Smooth muscle cell (in vitro differentiated cells): Measurements from ENCODE around the gene ATRNL1. TPM values are rescaled to one million over a fixed set of nuclear protein-coding genes. Genes with fewer than 3 reads are reported as not detected.

Source experiments
- DNase-seq: peaks from one replicate; lab custom pipeline; 2025; ENCODE audit not compliant: unreplicated experiment; lab: John Stamatoyannopoulos, UW
- H2AFZ ChIP-seq: fragments of 200-600 bp; sonication (generic); 2 replicates; pipeline ENCODE4 v1.6.0; 2016; ENCODE audit warnings: antibody characterized with exemption, low read depth, mild to moderate bottlenecking
- H3F3A ChIP-seq: fragments of 200-600 bp; sonication (generic); 2 replicates; pipeline ENCODE4 v1.6.0; 2017; ENCODE audit warnings: antibody characterized with exemption, low read depth
- H3K27ac ChIP-seq: fragments of 200-600 bp; sonication (generic); 2 replicates; pipeline ENCODE4 v1.5.1; 2016; ENCODE audit warnings: low read depth, mild to moderate bottlenecking
- H3K27me3 ChIP-seq: fragments of 200-600 bp; sonication (generic); 2 replicates; pipeline ENCODE4 v1.6.1; 2016; ENCODE audit warnings: low read depth, mild to moderate bottlenecking
- H3K36me3 ChIP-seq: fragments of 200-600 bp; sonication (generic); 2 replicates; pipeline ENCODE4 v1.5.1; 2016; ENCODE audit warnings: low read depth
- H3K4me1 ChIP-seq: fragments of 200-600 bp; sonication (generic); 2 replicates; pipeline ENCODE4 v1.5.1; 2016; ENCODE audit warnings: low read depth
- H3K4me2 ChIP-seq: fragments of 200-600 bp; sonication (generic); 2 replicates; pipeline ENCODE4 v1.6.0; 2016; ENCODE audit warnings: mild to moderate bottlenecking
- H3K4me3 ChIP-seq: fragments of 200-600 bp; sonication (generic); 2 replicates; pipeline ENCODE4 v1.5.1; 2016; ENCODE audit warnings: mild to moderate bottlenecking
- H3K79me2 ChIP-seq: fragments of 200-600 bp; sonication (generic); 2 replicates; pipeline ENCODE4 v1.6.0; 2016; ENCODE audit warnings: low read depth, mild to moderate bottlenecking
- H3K9ac ChIP-seq: fragments of 200-600 bp; sonication (generic); 2 replicates; pipeline ENCODE4 v1.6.0; 2016; ENCODE audit warnings: low read depth
- H3K9me3 ChIP-seq: fragments of 200-600 bp; sonication (generic); replicated peaks from 2 replicates; pipeline ENCODE4 v1.5.1; 2016; ENCODE audit warnings: low read depth
- H4K20me1 ChIP-seq: fragments of 200-600 bp; sonication (generic); 2 replicates; pipeline ENCODE4 v1.6.0; 2016; ENCODE audit warnings: low read depth
- WGBS: methylation state at CpG from one replicate; pipeline ENCODE4 v1.1.7; 2016; ENCODE audit warnings: low lambda C conversion rate; 5-methylcytosine and 5-hydroxymethylcytosine counted together
- polyA plus RNA-seq: library from polyadenylated mRNA; unstranded; fragments of >200 nt; fragmentation: Nextera tagmentation; extraction: Ambion mirVana; gene quantifications from 2 replicates; pipeline ENCODE4 v1.2.1, GENCODE V29; 2016
- total RNA-seq: library from RNA; depleted of rRNA; stranded (reverse); fragments of >200 nt; gene quantifications from 2 replicates; pipeline ENCODE4 v1.2.3, GENCODE V29; 2014
- TF ChIP-seq, protein P1 (sequence below): fragments of 200-600 bp; sonication (generic); IDR thresholded peaks from 2 replicates; pipeline ENCODE4 v1.5.1; 2017; ENCODE audit warnings: borderline replicate concordance, mild to moderate bottlenecking, antibody characterized with exemption; ENCODE audit not compliant: insufficient read depth, poor library complexity, severe bottlenecking

ATRNL1 gene
- total and polyA plus RNA-seq, 2 experiments from 2014 or later = 2.7 to 14.9 TPM

DNA sequence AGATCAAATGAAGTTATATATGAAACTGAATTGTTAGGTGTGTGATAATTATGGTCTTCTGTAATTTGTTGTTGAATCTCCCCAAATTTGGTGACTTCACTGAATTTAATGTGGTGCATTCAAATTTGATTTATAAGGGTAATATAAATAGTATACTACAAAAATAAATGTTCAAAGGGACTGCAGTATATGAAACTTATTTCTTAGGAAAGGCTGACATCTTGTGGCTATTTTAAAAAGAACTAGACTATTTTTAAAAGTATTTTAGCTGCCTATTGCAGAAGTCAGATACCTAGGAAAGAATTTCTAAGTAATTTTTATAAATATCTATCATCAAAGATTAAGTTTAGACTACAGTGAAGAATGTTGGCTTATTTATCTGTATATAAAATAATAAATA is 36.6 kb downstream of the ATRNL1 start:
- H3K27me3 ChIP-seq = no peaks in the 10 kb centered on the region
- H3K79me2 ChIP-seq = no peaks in the 10 kb centered on the region
- H3K4me1 ChIP-seq = no peaks in the 10 kb centered on the region
- TF ChIP-seq, protein P1, sequence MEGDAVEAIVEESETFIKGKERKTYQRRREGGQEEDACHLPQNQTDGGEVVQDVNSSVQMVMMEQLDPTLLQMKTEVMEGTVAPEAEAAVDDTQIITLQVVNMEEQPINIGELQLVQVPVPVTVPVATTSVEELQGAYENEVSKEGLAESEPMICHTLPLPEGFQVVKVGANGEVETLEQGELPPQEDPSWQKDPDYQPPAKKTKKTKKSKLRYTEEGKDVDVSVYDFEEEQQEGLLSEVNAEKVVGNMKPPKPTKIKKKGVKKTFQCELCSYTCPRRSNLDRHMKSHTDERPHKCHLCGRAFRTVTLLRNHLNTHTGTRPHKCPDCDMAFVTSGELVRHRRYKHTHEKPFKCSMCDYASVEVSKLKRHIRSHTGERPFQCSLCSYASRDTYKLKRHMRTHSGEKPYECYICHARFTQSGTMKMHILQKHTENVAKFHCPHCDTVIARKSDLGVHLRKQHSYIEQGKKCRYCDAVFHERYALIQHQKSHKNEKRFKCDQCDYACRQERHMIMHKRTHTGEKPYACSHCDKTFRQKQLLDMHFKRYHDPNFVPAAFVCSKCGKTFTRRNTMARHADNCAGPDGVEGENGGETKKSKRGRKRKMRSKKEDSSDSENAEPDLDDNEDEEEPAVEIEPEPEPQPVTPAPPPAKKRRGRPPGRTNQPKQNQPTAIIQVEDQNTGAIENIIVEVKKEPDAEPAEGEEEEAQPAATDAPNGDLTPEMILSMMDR = peak; percentile 62
- DNase-seq = no peak
- no peak overlapping the region for H3K4me3 ChIP-seq
- H3F3A ChIP-seq = no peaks in the 10 kb centered on the region
- H2AFZ ChIP-seq = no peak overlapping the region
- H3K4me2 ChIP-seq = no peak overlapping the region
- no peak overlapping the region for H3K27ac ChIP-seq
- H3K36me3 ChIP-seq = no peaks in the 10 kb centered on the region
- no peaks in the 10 kb centered on the region for H3K9me3 ChIP-seq
- no peak overlapping the region for H3K9ac ChIP-seq
- H4K20me1 ChIP-seq = no peaks in the 10 kb centered on the region

DNA sequence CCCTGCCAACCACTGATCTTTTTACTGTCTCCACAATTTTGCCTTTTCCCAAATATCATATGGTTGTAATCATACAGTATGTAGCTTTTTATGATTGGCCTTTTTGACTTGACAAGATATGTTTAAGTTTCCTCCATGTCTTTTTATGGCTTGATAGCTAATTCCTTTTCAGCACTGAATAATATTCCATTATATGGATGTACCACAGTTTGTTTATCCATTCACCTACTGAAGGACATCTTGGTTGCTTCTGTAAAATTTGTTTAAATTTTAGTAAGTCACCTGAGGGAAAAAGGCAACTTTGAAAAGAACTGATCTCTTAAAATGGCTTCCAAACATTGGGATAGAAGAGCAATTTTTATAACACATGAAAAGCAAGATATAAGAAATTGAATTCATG is 43.5 kb downstream of the ATRNL1 start:
- H2AFZ ChIP-seq = no peak overlapping the region

DNA sequence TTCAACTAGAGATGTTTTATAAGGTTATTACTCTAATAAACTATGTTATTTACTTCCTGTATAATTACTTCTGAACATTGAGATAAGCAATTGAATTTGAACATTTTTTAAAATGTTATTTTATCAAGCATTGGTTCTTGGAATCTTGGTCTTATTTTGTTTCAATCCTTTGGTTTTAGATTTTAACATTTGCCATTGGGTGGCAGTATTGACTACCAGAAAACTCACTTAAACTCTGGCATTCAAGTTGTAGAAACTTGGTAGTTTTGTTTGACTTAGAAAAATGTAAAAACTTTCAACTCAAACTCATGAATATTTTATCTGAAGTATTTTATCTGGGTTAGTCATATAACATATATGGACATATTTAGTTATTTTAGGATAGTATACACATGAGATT is 48.1 kb downstream of the ATRNL1 start:
- no peaks in the 10 kb centered on the region for H3K36me3 ChIP-seq
- no peak overlapping the region for H3K4me3 ChIP-seq
- no peaks in the 10 kb centered on the region for H3K27me3 ChIP-seq
- H3K9ac ChIP-seq = no peak overlapping the region
- H3K9me3 ChIP-seq = no peaks in the 10 kb centered on the region
- H3K4me2 ChIP-seq = no peak overlapping the region
- H3F3A ChIP-seq = no peaks in the 10 kb centered on the region
- no peaks in the 10 kb centered on the region for H3K4me1 ChIP-seq
- H4K20me1 ChIP-seq = no peaks in the 10 kb centered on the region
- TF ChIP-seq, protein P1 = peak; percentile 45
- no peak overlapping the region for H3K27ac ChIP-seq
- DNase-seq = no peak
- no peaks in the 10 kb centered on the region for H3K79me2 ChIP-seq
- no peak overlapping the region for H2AFZ ChIP-seq

More for the DNA sequence above, 43.5 kb downstream of the ATRNL1 start:
- DNase-seq = no peak
- Histone ChIP-seq H3K27me3 (no peaks in the 10 kb centered on the region), H3F3A (no peaks in the 10 kb centered on the region), H3K36me3 (no peaks in the 10 kb centered on the region), H3K9me3 (no peaks in the 10 kb centered on the region), H4K20me1 (no peaks in the 10 kb centered on the region), H3K4me2 (no peak overlapping the region), H3K79me2 (no peaks in the 10 kb centered on the region), H3K4me3 (no peak overlapping the region), H3K4me1 (no peaks in the 10 kb centered on the region), H3K9ac (no peak overlapping the region), H3K27ac (no peak overlapping the region)
- TF ChIP-seq, protein P1 = no peak

DNA sequence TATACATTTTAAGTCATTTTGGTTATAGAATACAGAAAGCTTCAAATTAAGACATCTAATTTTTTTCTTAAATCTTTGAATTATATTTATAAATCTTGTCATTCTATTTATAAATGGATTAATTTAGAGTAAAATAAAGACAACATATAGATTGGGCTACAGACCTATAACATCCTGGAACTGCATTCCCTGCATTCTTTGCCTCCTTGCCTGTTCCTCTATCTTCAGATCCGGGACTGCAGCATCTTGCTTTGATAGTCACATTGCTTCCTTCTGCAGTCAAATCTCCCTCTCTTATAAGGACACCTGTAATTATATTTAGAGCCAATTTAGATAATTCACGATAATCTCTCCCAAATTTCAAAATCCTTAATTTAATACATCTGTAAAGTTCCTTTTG is 64.2 kb downstream of the ATRNL1 start:
- Histone ChIP-seq H3K4me2 (no peak overlapping the region), H3K36me3 (no peaks in the 10 kb centered on the region), H3F3A (no peaks in the 10 kb centered on the region), H3K4me3 (no peak overlapping the region), H2AFZ (no peak overlapping the region), H3K4me1 (no peaks in the 10 kb centered on the region), H3K27ac (no peak overlapping the region), H4K20me1 (no peaks in the 10 kb centered on the region), H3K27me3 (no peaks in the 10 kb centered on the region), H3K9ac (no peak overlapping the region), H3K79me2 (no peaks in the 10 kb centered on the region), H3K9me3 (no peaks in the 10 kb centered on the region)
- WGBS = 68% methylated on average over 2 of the region's 2 CpGs
- no peak for DNase-seq
- TF ChIP-seq, protein P1 = no peak
